HG03025 (cell line): ENCODE measurements around the gene HES7.

Experiments
- ATAC-seq: cut with Tn5 transposase; IDR thresholded peaks from one replicate; pipeline ENCODE4 v1.9.1; 2021; ENCODE audit warnings: mild to moderate bottlenecking, moderate library complexity; ENCODE audit not compliant: unreplicated experiment, low FRiP score

HES7 gene

DNA sequence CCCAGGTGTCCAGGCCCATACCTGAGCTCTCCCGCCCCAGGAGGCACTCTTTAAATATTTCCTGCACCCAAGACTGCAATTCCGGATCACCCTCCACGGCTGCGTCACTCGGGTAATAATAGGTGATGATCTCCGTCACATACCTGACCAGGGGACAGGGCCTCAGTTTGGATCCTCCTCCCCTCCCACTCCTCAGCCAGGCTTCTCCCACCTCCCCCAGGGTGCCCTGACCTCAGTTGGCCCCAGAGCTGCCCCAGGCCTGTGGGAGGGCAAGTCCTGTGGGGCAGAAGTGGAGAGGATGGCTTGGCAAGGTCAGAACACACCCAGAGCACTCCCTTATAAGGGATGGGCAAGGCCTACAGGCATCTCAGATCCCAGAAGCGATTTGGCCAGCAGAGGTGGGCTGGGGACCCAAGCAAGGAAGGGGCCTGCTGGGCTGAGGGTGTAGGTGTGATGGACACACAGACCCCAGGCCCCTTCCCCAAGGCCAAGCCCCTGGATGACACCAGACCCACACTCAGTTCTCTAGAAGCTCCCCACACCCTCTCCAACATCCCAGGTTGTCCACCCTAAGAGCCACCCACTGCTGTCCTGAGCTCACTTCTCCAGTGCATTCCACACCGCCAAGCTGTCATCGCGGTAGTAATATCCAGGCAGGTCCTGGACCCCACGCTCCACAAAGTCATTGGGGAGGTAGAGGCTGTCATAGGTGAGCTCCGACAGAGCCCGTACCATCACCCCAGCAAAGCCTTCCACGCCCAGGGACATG, 48.1 kb downstream of the HES7 start:
- no peak for ATAC-seq

- no peak for ATAC-seq
Observed at GRCh38 chr17:8075081-8075480, 48.8 kb downstream of the HES7 start.

GRCh38 chr17:8074554-8074953, 49.4 kb downstream of the HES7 start:
- no peak for ATAC-seq

DNA sequence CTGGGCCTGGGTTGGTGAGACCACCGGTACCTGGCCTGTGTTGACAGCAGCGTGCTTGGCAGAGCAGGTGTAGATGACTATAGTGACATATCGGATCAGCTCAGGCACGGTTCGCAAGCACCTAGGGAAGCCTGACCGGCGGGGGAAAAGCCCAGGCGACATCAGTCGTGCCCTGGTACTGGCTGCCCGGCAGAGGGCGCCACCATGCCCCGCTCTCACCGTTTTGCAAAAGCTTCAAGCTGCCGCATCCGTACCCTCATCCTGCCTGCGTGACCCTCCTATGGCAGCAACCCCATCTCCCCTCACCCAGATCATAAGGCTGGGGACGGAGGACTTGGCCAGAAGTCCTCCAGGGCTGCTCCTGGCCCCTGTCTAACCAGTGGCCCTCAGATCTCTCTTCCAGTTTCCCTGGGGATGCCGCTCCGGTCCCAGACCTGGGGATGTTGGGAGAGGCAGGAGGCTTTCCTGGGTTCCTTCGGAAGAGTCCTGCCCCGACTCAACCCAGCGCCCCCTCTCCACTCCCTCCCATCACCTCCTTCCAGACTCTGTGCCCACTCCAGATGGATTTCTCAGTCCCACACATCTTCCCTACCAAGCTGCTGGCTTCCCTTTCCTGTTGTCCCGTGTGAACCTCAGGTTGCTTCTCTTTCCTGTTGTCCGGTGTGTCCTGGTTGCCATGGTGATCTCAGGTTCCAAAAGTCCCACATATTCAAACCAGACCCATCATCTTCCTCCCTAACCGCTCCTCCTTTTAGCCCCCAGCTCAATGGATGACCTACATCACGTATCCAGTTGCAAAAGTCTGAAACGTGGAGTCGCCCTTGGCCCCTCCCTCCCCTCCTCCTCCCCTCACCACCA, 50.0 kb downstream of the HES7 start:
- ATAC-seq, result no peak

GRCh38 chr17:8072729-8073461, 51.0 kb downstream of the HES7 start:
- ATAC-seq, result no peak

DNA sequence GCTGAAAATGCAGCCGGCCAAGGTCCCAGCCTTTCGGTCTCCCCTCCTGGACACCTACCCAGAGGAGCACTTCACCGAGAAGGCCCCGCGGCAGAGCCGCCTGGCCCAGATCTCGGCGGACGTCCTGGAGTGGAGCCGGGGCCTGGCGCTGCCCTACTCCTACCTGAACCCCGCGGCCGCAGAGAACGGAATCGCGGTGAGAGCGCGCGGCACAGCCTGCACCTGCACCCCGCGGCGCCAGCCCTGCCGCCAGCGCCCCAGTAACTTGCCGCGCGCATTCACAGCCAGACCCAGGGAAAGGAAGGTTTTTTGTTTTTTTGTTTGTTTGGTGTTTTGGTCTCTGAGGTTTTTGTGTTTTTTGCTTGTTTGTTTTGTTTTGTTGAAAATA, 51.6 kb downstream of the HES7 start:
- ATAC-seq, result no peak

DNA sequence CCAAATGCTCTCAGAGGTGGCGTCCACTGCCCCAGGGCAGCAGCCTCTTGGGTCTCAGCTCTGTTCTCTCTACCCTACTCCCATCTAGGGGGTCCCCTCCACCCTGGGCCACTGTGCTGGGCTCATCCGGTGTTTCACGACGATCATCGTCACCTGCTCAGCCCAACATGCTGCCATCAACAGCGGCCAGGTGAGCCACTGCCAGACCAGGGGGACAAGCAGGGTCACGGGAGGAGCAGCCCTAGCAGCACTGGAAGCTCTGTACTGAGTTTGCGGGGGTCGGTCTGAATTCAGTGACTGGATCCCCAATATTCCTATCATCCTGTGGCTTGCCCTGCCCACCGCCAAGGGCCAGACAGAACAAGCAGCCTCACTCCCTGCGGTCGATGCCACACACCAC, 52.4 kb downstream of the HES7 start:
- no peak for ATAC-seq
